Measurements from ENCODE around the gene OR4K13.

Gene OR4K13, protein sequence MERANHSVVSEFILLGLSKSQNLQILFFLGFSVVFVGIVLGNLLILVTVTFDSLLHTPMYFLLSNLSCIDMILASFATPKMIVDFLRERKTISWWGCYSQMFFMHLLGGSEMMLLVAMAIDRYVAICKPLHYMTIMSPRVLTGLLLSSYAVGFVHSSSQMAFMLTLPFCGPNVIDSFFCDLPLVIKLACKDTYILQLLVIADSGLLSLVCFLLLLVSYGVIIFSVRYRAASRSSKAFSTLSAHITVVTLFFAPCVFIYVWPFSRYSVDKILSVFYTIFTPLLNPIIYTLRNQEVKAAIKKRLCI

DNA sequence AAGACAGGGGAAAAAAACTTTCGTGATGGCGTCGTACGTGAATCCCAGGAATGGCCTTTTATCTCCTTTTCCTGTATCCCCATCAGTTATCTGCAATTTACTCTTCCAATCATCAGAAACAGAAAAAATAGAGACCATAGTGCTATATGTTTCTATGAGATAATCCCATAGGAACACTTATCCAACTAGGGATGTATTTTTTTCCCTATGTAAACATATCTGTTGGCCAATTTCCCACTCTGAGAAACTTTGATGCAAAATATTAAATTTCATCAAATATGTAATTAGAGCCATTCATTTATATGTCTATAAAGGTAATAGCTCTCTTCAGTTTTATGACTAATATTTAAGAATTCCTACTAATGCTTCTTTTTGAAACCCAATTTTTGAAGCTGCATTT, at the start of gene OR4K13:
Gene OR4K13 (minus strand): TSS at position 101 of the 400 bp plus-strand sequence. CDS start 1,280 bp downstream, outside the sequence.
- DNase-seq (ENCODE audit: low read depth in 2 of 2) = no peak

- no peak for DNase-seq (ENCODE audit: low read depth in 2 of 2)
Observed at GRCh38 chr14:20059745-20060144, 23.9 kb upstream of the OR4K13 start, which contains the start of gene OR4L1. Gene OR4L1 (plus strand): TSS chr14:20060045. CDS start chr14:20060045, 0 bp downstream.

GRCh38 chr14:20048202-20048601, 12.4 kb upstream of the OR4K13 start:
- no peak for DNase-seq (ENCODE audit: low read depth in 2 of 2)

DNA sequence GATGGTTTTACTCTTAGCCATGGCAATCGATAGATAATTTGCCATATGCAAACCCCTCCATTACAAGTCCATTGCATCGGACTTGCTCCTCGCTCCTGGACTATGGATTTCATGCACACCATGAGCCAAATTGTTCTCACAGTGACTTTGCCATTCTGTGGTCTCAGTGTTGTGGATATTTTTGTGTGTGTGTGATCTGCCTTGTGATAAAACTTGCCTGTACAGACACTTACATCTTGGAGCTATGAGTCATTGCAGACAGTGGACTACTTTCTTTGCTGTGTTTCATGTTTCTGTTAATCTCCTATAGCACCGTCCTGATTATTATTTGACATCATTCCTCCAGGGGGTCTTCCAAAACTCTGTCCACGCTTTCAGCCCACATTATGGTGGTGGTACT, 8.4 kb upstream of the OR4K13 start:
- no peak for DNase-seq (ENCODE audit: low read depth in 2 of 2)

GRCh38 chr14:20035449-20035848, 389 bp downstream of the OR4K13 start:
- DNase-seq (ENCODE audit: low read depth in 2 of 2) = no peak

- DNase-seq (ENCODE audit: low read depth in 2 of 2) = no peak
Observed at GRCh38 chr14:20031058-20031457, 4.8 kb downstream of the OR4K13 start.

- DNase-seq (ENCODE audit: low read depth in 2 of 2) = no peak
Observed at GRCh38 chr14:20019257-20019865, 16.5 kb downstream of the OR4K13 start, which contains the start of gene OR4K14. Gene OR4K14 (minus strand): TSS chr14:20019307. CDS start chr14:20015193, 4,114 bp downstream.

- DNase-seq (ENCODE audit: low read depth in 2 of 2) = no peak
Observed at GRCh38 chr14:20008156-20008555, 27.7 kb downstream of the OR4K13 start.

DNA sequence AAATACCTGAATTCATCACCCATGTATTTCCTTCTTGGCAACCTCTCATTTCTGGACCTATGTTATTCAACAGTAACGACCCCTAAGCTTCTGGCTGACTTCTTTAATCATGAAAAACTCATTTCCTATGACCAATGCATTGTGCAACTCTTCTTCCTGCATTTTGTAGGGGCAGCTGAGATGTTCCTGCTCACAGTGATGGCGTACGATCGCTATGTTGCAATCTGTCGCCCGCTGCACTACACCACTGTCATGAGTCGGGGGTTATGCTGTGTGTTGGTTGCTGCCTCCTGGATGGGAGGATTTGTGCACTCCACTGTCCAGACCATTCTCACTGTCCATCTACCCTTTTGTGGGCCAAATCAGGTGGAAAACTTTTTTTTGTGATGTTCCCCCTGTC, 33.5 kb downstream of the OR4K13 start:
- DNase-seq (ENCODE audit: low read depth in 2 of 2) = no peak

GRCh38 chr14:20001863-20002262, 34.0 kb downstream of the OR4K13 start, which contains the start of gene OR4Q2:
Gene OR4Q2 (plus strand): TSS chr14:20002163.
- DNase-seq (ENCODE audit: low read depth in 2 of 2) = no peak

GRCh38 chr14:19993438-19993837, 42.4 kb downstream of the OR4K13 start:
- DNase-seq (ENCODE audit: low read depth in 2 of 2) = no peak

All from stimulated activated CD8-positive, alpha-beta memory T cell treated with anti-CD3 and anti-CD28 coated beads, Interleukin-7, amount 100 ng/mL, for 4 hours (primary cell).